NAMALWA (cell line): ENCODE measurements around the gene AUTS2.

Source experiments
- DNase-seq: peaks from one replicate; pipeline ENCODE4 v3.0.0-alpha.2; 2015; ENCODE audit warnings: low spot score

Gene AUTS2

DNA sequence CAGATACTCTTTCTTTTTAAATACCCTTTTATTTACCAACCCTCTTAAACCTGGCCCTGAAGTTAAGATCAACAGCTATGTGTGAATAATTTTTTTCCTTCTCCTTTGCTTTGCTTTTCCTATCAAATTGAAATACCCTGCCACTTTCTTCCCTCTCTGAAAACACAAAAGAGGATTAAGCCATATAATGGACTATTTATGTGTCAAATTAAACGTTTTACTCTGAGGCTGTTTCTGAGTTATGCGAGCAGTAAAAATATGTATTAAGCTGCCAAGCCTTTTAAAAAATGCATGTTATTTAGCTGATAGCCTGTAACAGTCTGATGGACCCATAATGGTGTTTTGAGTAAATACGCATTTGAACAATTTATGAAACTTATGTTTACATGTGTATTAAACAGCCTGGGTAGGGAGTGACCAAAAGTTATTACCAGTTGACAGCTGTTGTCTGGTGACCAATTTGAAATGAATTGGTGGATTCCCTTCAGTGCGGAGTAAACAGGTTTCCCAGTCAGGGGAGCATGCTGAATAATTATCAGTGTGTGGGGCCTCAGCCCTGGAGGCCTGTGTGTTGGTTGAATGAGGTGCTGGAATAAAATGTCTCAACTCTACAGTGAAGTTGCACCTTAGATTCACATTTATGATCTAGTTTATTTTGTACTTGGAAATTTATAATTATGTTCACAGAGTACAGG, 89.6 kb downstream of the AUTS2 start:
- DNase-seq = no peak

DNA sequence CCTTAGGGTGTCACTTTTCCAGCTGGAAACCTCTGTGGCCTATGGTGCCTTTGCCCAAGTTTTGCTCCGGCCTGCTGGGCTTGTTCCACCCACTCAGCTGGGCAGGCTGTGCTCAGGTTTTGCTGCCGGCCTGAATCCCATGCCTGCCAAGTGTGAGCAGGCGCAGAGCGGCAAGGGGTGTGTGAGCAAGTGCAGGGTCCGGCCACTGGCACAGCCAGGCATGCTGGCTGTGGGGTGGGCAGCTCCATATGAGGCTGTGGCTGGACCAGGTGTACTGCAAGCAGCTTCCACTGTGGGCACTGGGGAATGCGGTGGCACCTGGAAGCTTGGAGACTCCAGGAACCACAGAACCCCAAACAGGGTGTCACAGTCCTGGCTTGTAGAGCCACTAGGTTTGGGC, 92.1 kb downstream of the AUTS2 start:
- no peak for DNase-seq

DNA sequence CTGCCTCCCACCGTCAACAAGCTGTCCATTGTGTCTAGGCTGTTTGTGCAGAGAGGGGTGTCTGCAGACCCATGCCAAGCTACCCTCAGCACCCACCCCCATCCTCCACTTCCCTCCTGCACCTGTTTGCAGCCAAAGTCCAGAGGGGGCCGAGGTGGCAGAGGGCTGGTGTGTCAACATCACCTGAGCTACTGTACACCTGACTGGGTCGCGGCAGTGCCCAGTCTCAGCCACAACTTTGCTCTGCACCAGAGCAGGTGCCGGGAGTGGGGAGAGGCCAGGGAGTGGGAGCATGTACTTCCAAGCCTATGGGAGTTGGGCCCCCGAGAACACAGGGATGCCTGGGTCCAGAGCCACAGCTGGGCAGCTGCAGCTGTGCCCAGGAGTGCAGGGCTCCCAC, 93.1 kb downstream of the AUTS2 start:
- DNase-seq = no peak

DNA sequence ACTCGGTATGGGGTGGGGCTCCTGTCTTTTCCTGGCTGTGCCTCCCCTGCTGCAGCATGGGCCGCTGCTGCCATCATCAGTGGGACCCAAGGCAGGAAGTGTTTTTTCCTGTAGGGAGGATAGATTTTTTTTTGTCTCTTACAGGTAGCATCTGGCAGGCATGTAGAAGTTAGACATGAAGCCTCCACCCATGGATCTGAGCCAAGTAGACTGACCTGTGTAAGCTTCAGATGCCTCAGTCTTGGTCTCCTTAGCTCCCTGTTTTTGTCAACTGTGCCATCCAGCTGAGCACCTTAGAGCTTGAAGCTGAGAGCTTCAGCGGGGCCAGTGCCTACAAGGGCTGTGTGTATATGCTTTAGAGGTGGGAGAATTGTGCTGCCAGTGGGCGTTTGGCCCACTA, 93.5 kb downstream of the AUTS2 start:
- DNase-seq = peak; percentile 51

DNA sequence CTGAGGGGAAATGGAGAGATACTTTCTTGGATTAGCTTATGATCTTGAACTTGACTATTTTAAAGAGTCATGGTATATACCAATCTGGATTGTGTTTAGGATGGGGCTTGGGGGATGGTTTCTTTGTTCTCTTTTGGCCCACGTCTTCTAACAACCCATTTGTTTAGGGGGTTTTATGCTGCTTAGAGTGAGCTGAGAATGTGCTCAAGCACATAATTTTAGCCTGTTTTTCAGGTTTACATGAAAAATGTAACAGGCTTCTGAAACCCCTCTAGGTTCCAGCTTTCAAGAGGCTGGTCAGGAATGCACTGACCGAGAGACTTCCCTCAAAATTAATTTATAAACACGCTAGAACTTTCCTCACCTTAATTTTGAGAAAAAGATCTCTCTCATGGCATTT, 94.3 kb downstream of the AUTS2 start:
- peak; percentile 65 for DNase-seq

DNA sequence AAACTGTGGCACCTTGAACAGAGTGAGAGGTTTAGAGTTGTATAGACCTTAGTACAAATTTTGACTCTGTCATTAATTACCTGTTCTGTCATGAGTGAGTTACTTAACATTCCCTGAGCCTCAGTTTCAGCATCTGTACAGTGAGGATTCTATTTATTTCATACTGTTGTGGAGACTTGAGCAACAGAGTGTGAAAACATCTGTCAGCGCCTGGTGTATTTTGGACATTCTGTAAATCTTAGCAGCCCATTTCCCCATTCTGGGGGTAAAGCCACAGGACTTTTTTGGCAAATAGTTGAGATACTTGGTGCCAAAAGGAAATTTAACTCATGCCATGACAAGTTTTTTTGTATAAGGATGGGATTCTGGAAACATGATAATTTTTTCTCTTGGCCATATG, 94.8 kb downstream of the AUTS2 start:
- DNase-seq = peak; percentile 93

DNA sequence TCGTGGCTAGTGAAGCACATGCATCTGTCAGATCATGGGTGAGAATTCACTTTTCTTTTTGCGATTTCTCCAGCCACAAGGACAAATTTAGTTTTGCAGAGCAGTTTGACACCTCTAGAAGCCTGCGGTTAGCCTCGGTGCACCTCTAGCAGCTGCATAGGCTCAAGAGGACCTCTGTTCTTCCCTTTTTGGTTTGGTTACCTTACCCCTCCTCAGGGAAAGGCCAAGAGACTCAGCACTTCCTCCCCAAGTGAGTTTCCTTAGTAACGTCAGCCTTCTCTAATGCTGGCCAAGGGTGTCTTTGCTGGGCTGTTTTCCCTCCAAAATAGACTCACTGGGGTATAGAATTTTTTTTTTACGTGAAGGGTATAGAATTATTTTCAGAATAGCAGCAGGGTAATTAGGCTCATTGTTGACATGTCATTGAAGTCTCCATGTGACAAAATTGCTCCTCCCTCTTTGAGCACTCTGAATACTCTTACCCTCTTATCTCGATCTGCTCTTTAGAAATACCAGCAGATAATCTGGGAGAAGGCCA, 97.8 kb downstream of the AUTS2 start:
- DNase-seq = peak; percentile 97

DNA sequence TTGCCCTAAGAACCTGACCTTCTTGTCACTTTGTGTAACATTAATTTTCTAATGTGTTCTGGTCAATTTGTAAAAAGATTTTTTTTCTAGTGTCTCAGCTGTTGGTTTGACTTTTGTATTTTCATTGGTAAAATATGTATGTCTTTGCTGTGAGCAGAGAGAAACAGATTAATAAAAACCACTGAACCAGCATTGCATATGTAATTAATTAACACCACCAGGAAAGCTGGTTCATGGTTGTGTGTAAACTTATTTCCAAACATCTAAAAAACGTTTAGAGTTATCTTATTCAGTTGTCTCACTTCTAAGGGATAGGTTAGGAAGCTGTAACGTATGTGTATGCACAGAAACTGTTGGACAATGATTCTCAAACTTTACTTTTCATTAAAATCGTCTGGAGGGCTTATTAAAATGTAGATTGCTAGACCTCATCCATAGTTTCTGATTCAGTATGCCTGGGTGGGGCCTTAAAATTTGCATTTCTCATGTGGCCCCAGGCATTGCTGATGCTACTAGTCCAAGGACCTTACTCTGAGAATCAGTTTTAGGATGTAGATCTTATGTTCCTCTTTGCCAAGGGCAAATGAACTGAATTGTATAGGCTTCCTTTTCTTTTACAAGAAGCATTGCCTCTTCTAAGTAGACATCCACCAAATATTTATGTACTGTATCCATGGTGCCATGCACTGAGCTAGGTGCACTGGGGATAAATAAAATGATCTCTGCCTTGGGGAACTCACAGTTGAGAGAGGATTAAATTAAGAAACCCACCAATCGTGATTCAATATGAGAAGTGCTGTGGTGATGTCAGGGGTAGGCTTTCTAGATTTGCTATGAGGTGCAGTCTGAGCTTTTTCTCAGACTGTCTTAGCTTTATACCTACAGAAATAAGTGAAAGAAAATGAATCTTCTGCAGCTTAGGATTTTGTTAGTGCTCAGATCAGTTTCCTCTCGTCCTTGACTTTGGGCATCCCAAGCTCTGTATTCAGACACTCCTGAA, 98.7 kb downstream of the AUTS2 start:
- peak; percentile 69 for DNase-seq

DNA sequence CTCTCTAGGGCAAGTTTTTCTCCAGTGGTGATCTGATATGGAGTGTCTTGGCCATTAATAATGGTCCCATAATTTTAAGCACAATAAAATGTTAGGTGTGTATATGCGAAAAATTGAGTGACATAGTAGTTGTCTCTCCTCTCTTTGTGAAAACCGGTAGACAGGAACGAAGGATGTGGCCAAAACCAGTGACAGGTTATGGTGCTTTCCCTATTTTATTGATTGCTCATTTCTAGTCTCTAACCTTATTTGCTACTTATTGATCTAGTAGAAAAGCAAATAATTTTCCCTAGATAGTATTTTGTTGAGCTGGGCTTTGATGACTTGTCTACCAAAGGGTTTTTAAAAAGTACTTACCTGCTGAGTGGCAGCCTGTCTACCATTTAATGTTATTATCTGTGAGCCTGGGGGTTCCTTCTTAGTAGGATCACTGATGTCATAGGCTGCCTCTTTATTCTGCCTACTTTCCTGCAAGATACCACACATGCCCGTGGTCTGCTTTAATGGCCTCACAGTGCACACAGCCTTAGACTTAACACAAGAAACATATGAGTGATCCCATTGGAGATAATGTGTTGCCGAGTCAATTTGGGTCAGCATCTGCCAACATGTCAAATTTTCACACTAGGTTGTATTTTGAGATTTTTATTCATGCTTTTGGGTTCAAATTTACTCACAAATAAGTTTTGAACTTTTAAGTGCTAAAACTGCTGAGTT, 100.0 kb downstream of the AUTS2 start:
- DNase-seq = no peak

DNA sequence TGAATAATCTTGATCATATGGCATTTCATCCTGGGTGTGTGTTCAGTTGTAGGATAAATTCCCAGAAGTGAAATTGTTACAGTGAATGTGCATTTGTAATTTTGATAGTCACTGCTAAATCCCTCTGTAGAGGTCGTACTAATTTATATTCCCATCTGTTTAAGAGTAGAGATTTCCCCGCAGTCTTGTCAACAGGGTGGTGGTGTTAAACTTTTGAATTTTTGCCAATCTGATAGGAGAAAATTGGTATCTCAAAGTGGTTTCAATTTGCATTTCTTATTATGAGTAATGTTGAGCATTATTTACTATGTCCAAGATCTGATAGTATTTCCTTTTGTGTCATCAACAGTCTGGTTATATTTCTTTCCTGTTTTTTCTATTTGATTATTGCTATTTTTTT, 101.7 kb downstream of the AUTS2 start:
- DNase-seq = no peak

DNA sequence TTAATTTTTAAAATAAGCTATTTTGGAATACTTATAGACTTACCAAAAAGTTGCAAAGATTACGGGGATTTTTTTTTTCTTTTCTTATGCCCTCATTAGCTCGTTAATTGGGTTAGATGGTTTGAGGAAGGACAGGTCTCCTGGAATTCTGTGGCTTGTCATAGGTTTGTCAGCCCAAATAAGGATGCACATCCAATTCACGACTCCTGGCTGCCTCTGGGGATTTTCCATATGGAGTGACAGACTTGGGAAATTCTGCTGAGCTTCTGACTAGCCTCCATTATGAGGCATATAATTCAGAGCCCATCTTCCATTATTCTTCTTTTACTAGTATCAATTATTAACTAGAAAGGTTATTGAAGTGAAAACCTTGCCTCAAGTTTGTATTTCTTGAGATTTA, 102.1 kb downstream of the AUTS2 start:
- DNase-seq = no peak

DNA sequence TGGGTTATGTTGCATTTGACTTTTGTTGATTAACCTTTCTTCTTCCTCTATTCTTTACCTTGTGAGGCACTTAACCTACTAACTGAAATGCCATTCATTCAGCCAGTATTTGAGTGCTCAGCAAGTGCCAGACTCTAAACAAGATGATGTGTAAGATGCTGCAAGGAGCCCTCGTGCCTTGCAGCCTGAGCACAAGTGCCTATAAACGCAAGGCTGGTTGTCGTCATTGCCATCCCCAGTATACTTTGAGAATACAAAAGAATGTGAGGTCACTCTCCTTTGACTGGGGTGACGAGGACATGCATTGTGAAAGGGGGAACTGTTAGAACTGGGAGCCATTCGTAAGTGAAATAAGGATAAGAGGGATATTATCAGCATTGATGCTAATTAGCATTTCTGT, 103.0 kb downstream of the AUTS2 start:
- no peak for DNase-seq

DNA sequence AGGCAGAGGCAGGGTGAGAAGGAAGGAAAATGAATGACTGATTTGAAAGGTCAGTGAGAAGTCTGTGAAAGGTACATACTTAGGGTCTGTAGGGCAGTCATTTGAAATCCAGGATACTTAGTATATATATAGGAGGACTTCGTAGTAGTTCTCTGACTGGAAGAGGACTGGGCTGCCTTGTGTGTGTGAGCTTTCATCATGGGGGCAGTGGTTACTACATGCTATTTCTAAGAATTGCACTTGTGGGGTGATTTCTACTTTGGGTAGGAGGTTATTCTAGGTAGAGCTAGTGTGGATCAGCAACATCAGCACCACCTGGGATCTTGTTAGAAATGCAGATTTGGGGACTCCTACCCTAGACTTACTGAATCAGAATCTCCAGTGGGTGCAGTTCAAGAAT, 104.1 kb downstream of the AUTS2 start:
- DNase-seq = no peak

DNA sequence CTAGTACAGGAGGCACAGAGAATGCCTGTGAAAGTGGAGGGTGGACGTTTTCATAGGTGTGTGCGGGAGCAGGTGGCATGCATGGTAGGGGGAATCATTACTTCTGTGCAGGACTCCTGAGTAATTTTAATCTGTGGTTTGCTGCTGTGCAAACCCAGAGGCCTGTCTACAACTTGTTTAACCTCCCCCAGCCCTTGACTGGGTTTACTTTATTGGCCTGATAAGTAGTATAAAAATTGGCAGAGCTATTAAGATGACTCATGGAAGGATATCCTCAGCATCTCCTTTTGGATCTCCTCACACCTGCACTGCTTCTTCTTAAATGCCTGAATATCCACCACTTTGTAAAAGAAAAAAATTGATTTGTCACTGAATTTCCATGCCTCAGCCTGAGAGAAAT, 104.8 kb downstream of the AUTS2 start:
- DNase-seq = no peak

DNA sequence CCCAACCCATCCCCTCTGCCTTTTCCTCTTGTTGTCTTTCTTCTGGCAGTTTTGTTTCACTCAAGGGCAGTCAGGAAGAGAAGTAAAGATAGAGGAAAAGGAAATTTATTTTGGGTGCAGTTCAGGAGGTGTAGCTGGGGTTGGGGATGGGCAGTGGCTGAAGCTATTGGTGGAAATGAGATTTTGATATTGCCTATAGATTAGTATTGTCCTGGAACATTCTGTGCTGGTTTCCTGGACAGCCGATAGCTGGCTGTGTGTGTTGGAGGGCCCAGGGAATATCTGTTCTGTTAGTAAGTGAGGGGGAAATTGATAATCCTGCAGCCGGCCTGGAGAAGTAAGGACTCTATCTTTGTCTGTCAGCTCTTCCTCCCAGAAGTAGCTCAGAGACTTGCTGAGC, 107.8 kb downstream of the AUTS2 start:
- no peak for DNase-seq

DNA sequence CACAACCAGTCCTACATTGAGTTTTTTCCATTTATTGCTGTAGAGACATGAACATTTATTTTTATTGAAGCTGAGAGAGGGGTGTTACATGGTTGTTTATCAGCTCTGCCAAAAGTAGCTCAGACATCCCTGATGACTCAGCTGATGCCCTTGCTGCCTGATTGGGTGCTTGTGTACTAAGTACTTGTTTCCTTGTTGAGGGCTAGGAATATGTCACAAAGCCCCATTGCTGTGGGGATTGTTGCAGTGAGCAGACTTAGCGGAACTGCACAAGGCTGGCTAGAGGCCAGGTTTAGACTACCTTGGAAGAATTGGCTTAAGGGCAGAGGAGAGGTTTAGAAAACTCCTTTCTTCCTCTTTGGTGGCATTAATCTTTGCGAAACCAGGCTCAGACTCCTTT, 110.6 kb downstream of the AUTS2 start:
- DNase-seq = no peak

DNA sequence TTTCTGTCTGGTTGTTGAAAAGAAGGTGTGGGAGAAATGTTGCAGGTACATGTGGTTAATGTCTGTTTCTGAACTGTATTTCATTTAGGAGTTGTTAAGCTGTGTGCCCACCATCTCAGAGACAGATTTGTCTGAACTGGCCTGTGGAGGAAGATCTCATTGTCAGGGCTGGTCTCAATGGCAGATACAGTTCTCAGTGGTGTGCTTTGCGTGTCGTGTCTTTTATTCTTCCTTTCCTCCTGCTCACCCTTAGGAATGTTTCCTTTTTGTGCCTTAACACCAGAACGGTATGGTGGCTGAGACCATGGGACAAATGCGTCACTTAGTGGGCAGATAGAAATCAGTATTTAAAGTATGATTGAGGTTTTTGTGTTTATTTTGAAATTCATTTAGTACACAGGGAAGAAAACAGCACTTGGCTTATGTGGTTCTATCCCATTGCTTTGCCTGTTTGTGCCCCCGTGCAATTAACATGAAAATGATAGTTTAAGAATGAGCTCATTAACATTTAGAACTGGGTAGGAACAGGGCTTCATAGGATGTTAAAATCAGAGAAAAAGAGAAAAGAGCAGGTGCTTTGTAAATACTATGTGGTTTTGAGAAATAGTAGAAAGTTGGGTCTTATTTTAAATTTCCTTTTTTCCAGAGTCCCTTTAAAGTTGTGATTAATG, 112.6 kb downstream of the AUTS2 start:
- DNase-seq = no peak

DNA sequence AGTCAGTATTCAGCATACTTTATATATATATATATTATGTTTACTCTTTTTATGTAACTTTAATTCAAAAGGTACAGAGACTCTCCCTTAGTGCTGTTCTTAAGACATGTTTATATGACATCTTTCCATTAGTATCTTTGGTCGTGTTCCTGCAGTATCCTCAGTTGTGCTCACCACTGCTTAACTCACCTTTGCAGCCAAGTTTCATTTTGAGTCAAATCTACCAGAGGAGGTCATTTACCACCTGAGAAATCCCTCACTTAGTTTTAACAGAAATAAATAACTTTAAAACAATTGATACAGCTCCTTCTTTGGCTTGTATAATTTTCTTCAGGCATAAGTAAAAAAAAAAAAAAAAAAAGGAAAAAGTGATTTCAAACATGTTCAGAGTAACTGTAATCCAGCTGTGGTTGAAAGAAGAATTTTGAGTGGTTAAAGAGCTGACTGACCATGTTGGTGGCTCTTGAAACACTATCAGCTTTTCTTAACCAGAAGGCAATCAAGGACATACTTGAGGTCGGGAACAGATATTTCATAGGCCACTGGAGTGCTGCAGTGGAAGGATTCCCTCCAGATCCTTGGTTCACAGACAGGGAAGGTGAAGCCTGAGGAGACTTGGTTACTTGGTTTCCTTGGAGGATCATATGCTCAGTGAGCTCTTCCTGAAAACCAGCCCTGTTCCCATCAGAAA, 116.8 kb downstream of the AUTS2 start:
- DNase-seq = no peak

DNA sequence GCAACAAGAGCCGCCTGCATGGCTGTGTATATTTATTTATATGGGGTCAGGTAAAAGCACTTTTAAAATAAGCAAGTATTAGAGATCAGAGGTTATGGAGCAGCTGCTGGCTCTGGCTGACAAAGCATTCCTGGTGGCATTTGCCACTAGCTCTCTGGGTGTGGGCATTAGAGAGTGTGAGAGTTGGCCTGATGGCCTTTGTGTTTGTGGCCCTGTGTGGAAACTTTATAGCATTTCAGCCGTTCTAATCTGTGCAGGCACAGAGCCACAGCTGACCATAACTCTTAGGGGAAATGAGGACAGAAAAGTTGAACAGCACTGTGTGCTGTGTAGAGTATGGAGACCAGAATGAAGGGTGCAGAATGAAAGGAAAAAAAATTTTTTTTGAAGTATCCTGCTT, 118.9 kb downstream of the AUTS2 start:
- DNase-seq = no peak

DNA sequence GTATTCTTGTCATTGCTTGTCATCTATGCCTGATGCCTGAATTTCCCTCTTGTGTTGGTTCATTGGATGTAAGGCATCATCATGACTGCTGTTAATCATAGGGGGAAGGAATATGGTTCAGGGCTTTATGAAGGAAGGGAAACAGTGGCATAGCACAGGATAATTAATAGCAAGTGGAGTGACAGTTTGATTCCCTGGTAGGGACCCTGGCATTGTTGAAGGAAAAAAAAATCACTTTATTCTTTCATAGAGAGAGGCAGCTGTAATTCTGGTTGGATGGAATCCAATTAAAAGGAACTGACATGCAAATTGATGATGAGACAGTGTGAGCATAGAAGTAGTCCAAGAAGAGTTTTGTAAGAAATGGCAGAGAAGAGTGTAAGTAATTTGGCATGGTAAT, 121.4 kb downstream of the AUTS2 start:
- no peak for DNase-seq

DNA sequence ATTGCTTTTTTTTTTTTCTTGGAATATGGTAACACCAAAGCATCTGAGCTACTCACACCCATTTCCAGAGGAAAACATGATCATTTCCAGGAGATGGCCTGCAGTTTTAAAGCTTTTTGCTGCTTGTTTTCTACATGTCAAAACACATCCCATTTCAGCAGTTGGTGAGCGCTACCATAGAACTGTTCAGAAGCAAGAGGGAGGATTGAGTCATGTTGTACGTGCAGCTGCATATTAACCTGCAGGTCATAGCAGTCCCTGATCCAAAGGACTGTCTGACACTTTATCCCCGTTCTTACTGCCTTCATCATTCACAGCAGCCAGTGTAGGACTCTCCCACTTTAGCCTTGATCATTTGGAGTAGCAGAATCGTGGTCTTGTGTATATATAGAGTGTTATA, 124.6 kb downstream of the AUTS2 start:
- DNase-seq = no peak
